Calu3 (cell line): Measurements from ENCODE around the gene MIER1. TPM values are rescaled to one million over a fixed set of nuclear protein-coding genes. Genes with fewer than 3 reads are reported as not detected.

Experiments
- BruUV-seq: library from RNA; stranded (reverse); fragments of 400-500 nt; replicated peaks from 2 replicates; lab custom pipeline; 2021; lab: Mats Ljungman, UMichigan
- CTCF ChIA-PET: fragments of 300-600 bp; sonication (Branson Sonifier 250); formaldehyde crosslinking; loops from one replicate; lab custom pipeline; 2022; ENCODE audit warnings: antibody characterized with exemption; lab: Charles Lee
- DNase-seq: peaks from one replicate; pipeline ENCODE4 v3.0.0; 2022
- H3K27ac Mint-ChIP-seq: one replicate; pipeline ENCODE4 v1.8.0; 2022; ENCODE audit warnings: mixed read lengths; ENCODE audit not compliant: unreplicated experiment
- H3K27me3 Mint-ChIP-seq: one replicate; pipeline ENCODE4 v1.8.0; 2022; ENCODE audit warnings: mixed read lengths; ENCODE audit not compliant: unreplicated experiment
- H3K36me3 Mint-ChIP-seq: one replicate; pipeline ENCODE4 v1.8.0; 2022; ENCODE audit warnings: mild to moderate bottlenecking, moderate library complexity, mixed read lengths; ENCODE audit not compliant: insufficient read depth, unreplicated experiment
- H3K4me1 Mint-ChIP-seq: one replicate; pipeline ENCODE4 v1.8.0; 2022; ENCODE audit warnings: mild to moderate bottlenecking, low read depth, mixed read lengths; ENCODE audit not compliant: unreplicated experiment
- H3K4me3 Mint-ChIP-seq: one replicate; pipeline ENCODE4 v1.8.0; 2022; ENCODE audit warnings: mild to moderate bottlenecking, low read depth, moderate library complexity, mixed read lengths; ENCODE audit not compliant: unreplicated experiment
- H3K9me3 Mint-ChIP-seq: one replicate; pipeline ENCODE4 v1.8.0; 2022; ENCODE audit warnings: low read depth, mixed read lengths; ENCODE audit not compliant: unreplicated experiment
- CTCF ChIP-seq: fragments of 200-600 bp; IDR thresholded peaks from one replicate; pipeline ENCODE4 v1.8.0; 2022; ENCODE audit warnings: antibody characterized with exemption; ENCODE audit not compliant: unreplicated experiment
- intact Hi-C: fragments of 100-400 bp; cut with micrococcal nuclease; formaldehyde crosslinking; loops from one replicate; pipeline ENCODE4 v1.10.0; 2022; ENCODE audit not compliant: unreplicated experiment
- total RNA-seq: library from RNA; stranded (reverse); gene quantifications from 2 replicates; pipeline ENCODE4 v1.2.3, GENCODE V29; 2022

Gene MIER1
- total RNA-seq, 1 experiment from 2014 or later, result 27.4 TPM

GRCh38 chr1:67019600-67020136 is 94.9 kb downstream of the MIER1 start:
- CTCF ChIA-PET, result no interaction called here
- intact Hi-C loops, result no loop called here
- Mint-ChIP-seq H3K27me3 (no peaks in the 10 kb centered on the region), H3K9me3 (no peaks in the 10 kb centered on the region), H3K4me1 (no peaks in the 10 kb centered on the region), H3K27ac (no peak overlapping the region), H3K4me3 (no peak overlapping the region), H3K36me3 (no peaks in the 10 kb centered on the region)
- no peak for DNase-seq
- TF ChIP-seq CTCF, result no peak
- BruUV-seq, result no TSS peak

GRCh38 chr1:67020304-67020703 is 95.5 kb downstream of the MIER1 start:
- no peak for TF ChIP-seq CTCF
- no peaks in the 10 kb centered on the region for H3K4me1 Mint-ChIP-seq
- CTCF ChIA-PET, result no interaction called here
- no peaks in the 10 kb centered on the region for H3K9me3 Mint-ChIP-seq
- no peak overlapping the region for H3K27ac Mint-ChIP-seq
- no peaks in the 10 kb centered on the region for H3K27me3 Mint-ChIP-seq
- DNase-seq, result no peak
- BruUV-seq, result no TSS peak
- intact Hi-C loops, result no loop called here
- no peak overlapping the region for H3K4me3 Mint-ChIP-seq
- H3K36me3 Mint-ChIP-seq, result no peaks in the 10 kb centered on the region

GRCh38 chr1:67020765-67021164 is 96.0 kb downstream of the MIER1 start:
- Mint-ChIP-seq H3K27ac (no peak overlapping the region), H3K4me1 (no peaks in the 10 kb centered on the region), H3K9me3 (no peaks in the 10 kb centered on the region), H3K36me3 (no peaks in the 10 kb centered on the region), H3K27me3 (no peaks in the 10 kb centered on the region), H3K4me3 (no peak overlapping the region)
- no peak for DNase-seq
- intact Hi-C loops, result no loop called here
- TF ChIP-seq CTCF, result no peak
- no TSS peak for BruUV-seq
- CTCF ChIA-PET, result no interaction called here

- no peak for DNase-seq
- Mint-ChIP-seq H3K36me3 (no peaks in the 10 kb centered on the region), H3K27ac (no peak overlapping the region), H3K27me3 (no peaks in the 10 kb centered on the region), H3K9me3 (peaks cover 2% of the 10 kb centered on the region), H3K4me1 (no peaks in the 10 kb centered on the region), H3K4me3 (no peak overlapping the region)
- CTCF ChIA-PET, result no interaction called here
- no peak for TF ChIP-seq CTCF
- BruUV-seq, result no TSS peak
- intact Hi-C loops, result no loop called here
These were observed 104.7 kb downstream of the MIER1 start for GRCh38 chr1:67029472-67029871.
